Esophagus squamous epithelium (tissue), 5 donors: ENCODE results near the gene RELT. TPM values are rescaled to one million over a fixed set of nuclear protein-coding genes. Genes with fewer than 3 reads are reported as not detected.

Experiments
- DNase-seq: peaks from one replicate; lab custom pipeline; 2025; lab: John Stamatoyannopoulos, UW
- H3K27ac ChIP-seq, 4 donors: fragments of 200-600 bp; sonication (generic); one replicate each; pipeline ENCODE4 v1.5.1; 2016 to 2019; ENCODE audit warnings: mild to moderate bottlenecking in 1 of 4
- H3K27me3 ChIP-seq, 4 donors: fragments of 200-600 bp; sonication (generic); 1 replicate in 3 of 4; 2 replicates in 1 of 4; pipeline versions ENCODE4 v1.5.1 to v1.6.0; 2017 to 2021; ENCODE audit warnings: antibody characterized with exemption in 1 of 4
- H3K36me3 ChIP-seq, 3 donors: fragments of 200-600 bp; sonication (generic); one replicate each; pipeline ENCODE4 v1.5.1; 2016 to 2019
- H3K4me1 ChIP-seq, 3 donors: fragments of 200-600 bp; sonication (generic); one replicate each; pipeline ENCODE4 v1.5.1; 2017 to 2019
- H3K4me3 ChIP-seq, 4 donors: fragments of 200-600 bp; sonication (generic); 1 replicate in 3 of 4; 2 replicates in 1 of 4; pipeline ENCODE4 v1.5.1; 2016 to 2019; ENCODE audit warnings: mild to moderate bottlenecking in 2 of 4, moderate library complexity in 1 of 4
- H3K9me3 ChIP-seq, 3 donors: fragments of 200-600 bp; sonication (generic); one replicate each; pipeline ENCODE4 v1.5.1; 2016 to 2019
- POLR2A ChIP-seq, 4 donors: fragments of 450-650 bp; IDR thresholded peaks; one replicate each; pipeline ENCODE4 v1.6.1; 2017; ENCODE audit warnings: antibody characterized with exemption in 4 of 4, mild to moderate bottlenecking in 4 of 4, moderate library complexity in 3 of 4
- WGBS, 2 donors: methylation state at CpG; one replicate each; pipeline ENCODE4 v1.1.5; 2018; 5-methylcytosine and 5-hydroxymethylcytosine counted together
- intact Hi-C: fragments of 100-400 bp; cut with DNase I; formaldehyde crosslinking; loops from one replicate; pipeline ENCODE4 v1.15.0; 2022
- total RNA-seq, 4 donors: library from RNA; depleted of rRNA; stranded (reverse); fragments of >200 nt; gene quantifications; one replicate each; pipeline ENCODE4 v1.1.0, GENCODE V29; 2016
- TF ChIP-seq, protein P1 (sequence below), 6 experiments: fragments of 450-650 bp in 4 of 6; fragments of 200-600 bp in 2 of 6; sonication (generic) in 2 of 6; IDR thresholded peaks; one replicate each; pipeline ENCODE4 v1.5.1; 2016 to 2019; ENCODE audit warnings: antibody characterized with exemption in 6 of 6, mild to moderate bottlenecking in 4 of 6, moderate library complexity in 4 of 6
- donor health status: DM: yes; HTN: yes; CAD: no.

The RELT gene
- total RNA-seq, 4 donors from 2014 or later = 3.7 to 8.8 (median 5.3) TPM

DNA sequence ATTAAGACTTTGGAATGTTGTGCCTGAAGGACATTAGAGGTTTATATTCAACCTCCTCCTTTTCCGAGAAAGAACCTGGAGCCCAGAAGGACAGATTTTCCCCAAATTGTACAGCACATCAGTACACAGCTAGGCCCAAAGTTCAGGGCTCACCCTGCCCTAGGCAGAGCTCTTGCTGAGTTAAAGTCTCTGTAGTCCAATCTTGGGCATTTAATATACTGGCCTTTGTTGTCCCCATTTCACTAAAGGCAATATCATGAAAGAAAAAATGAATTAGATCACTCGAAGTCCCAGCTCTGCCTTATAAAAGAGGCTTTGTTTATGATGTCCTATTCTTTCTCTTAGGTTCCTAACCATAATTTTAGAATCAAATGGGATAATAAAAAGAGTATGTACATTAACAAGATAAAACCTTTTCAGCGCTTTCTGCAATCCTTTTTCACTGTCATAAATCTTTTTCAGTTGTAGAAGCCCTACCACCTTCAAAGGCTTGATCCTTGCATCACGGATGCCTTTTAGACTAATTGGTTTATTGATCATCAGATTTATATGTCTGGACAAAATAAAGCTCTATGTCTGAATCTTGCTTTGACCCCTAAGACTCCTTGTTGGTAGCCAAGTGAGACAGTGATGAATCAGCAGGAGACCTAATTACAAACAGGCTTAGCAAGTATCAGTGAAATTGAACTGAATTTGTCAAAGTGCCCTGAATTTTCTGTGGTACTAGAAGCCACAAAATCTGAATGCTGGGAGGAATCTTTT is 39.8 kb downstream of the RELT start:
- Histone ChIP-seq H3K4me1 (peaks cover 6 to 35% (median 9%) of the 10 kb centered on the region in 3 donors), H3K9me3 (no peaks in the 10 kb centered on the region), H3K27me3 (no peaks in the 10 kb centered on the region), H3K27ac (peak overlapping the region in 2 of 4 donors; percentile 5 to 51), H3K36me3 (peaks cover 0 to 30% (median 0%) of the 10 kb centered on the region in 3 donors), H3K4me3 (no peak overlapping the region)
- intact Hi-C loops = no loop called here
- DNase-seq = no peak
- TF ChIP-seq POLR2A (IDR thresholded peaks at IDR 0.05) = no peak
- TF ChIP-seq, protein P1, sequence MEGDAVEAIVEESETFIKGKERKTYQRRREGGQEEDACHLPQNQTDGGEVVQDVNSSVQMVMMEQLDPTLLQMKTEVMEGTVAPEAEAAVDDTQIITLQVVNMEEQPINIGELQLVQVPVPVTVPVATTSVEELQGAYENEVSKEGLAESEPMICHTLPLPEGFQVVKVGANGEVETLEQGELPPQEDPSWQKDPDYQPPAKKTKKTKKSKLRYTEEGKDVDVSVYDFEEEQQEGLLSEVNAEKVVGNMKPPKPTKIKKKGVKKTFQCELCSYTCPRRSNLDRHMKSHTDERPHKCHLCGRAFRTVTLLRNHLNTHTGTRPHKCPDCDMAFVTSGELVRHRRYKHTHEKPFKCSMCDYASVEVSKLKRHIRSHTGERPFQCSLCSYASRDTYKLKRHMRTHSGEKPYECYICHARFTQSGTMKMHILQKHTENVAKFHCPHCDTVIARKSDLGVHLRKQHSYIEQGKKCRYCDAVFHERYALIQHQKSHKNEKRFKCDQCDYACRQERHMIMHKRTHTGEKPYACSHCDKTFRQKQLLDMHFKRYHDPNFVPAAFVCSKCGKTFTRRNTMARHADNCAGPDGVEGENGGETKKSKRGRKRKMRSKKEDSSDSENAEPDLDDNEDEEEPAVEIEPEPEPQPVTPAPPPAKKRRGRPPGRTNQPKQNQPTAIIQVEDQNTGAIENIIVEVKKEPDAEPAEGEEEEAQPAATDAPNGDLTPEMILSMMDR (IDR thresholded peaks at IDR 0.05) = no peak
- 85 to 95% methylated on average over 4 of the region's 4 CpGs for WGBS, 2 donors

DNA sequence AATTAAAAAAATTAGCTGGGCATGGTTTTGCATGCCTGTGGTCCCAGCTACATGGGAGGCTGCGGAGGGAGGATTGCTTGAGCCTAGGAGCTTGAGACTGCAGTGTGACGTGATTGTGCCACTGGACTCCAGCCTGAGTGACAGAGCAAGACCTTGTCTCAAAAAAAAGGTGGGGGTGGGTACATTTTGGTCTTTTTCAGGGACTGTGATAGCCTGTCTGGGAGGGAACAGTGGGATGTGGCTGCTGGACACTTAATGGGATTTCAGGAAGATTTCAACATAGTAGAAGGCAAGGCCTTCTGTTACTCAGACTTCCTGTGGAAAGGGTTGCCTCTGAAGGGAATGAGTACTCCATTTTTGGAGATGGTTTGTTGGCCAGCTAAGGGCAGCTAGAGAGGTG is 40.6 kb downstream of the RELT start:
- peak overlapping the region in 1 of 4 donors; percentile 51 for H3K27ac ChIP-seq
- H3K9me3 ChIP-seq = no peaks in the 10 kb centered on the region
- peaks cover 6 to 35% (median 9%) of the 10 kb centered on the region in 3 donors for H3K4me1 ChIP-seq
- H3K4me3 ChIP-seq = no peak overlapping the region
- intact Hi-C loops = no loop called here
- peaks cover 0 to 24% (median 0%) of the 10 kb centered on the region in 3 donors for H3K36me3 ChIP-seq
- no peak for DNase-seq
- no peak for TF ChIP-seq POLR2A (IDR thresholded peaks at IDR 0.05)
- TF ChIP-seq, protein P1 (IDR thresholded peaks at IDR 0.05) = no peak
- no peaks in the 10 kb centered on the region for H3K27me3 ChIP-seq
- WGBS, 2 donors = 83 to 100% methylated on average over 1 to 2 of the region's 2 CpGs

DNA sequence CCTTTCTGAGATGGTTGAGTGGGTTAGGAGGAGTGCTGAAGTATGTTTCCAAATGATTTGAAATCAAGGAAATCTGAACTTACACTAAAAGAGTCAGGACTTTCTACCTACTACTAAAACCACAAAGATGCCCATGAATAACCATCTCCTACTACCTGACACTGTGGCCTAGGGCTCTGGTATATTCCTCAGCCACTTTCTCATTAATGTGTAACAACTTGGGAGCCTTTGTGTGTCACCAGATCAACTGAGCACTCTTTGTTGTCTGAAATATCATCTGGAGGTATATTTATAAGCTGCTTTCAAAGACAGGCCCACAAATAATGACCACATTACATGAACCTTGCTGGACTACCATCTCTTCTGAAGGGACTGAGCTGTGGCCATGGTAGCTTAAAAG is 43.9 kb downstream of the RELT start:
- intact Hi-C loops = loop anchor here (5.0 kb wide), 1 partner anchor 242 kb away; no protein-coding TSS in a partner anchor
- H3K27ac ChIP-seq = no peak overlapping the region
- DNase-seq = no peak
- peaks cover 0 to 24% (median 0%) of the 10 kb centered on the region in 3 donors for H3K36me3 ChIP-seq
- H3K27me3 ChIP-seq = no peaks in the 10 kb centered on the region
- H3K9me3 ChIP-seq = no peaks in the 10 kb centered on the region
- TF ChIP-seq, protein P1 (IDR thresholded peaks at IDR 0.05) = no peak
- no peak for TF ChIP-seq POLR2A (IDR thresholded peaks at IDR 0.05)
- no peak overlapping the region for H3K4me3 ChIP-seq
- H3K4me1 ChIP-seq = peaks cover 4 to 19% (median 6%) of the 10 kb centered on the region in 3 donors

DNA sequence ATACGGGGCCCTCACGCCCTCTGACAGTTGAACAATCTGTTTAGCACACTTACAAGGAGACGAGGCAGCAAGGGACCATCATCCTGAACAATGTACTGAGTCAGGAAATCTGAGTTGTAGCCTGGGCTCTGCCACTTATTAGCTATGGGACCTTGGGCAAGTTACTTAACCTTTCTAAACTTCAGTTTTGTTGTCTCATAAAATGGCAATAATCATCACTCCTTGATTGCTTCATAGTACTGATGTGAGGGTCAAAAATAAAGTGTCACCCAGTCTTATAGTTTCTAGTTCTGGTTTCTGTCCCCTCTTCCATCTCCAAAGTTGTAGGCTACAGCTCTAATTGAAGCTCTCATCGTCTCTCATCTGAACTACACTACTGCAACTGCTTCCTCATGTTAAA is 46.7 kb downstream of the RELT start:
- TF ChIP-seq POLR2A (IDR thresholded peaks at IDR 0.05) = no peak
- TF ChIP-seq, protein P1 (IDR thresholded peaks at IDR 0.05) = no peak
- Histone ChIP-seq H3K4me1 (no peaks in the 10 kb centered on the region), H3K9me3 (no peaks in the 10 kb centered on the region), H3K4me3 (no peak overlapping the region), H3K27me3 (no peaks in the 10 kb centered on the region), H3K27ac (no peak overlapping the region), H3K36me3 (peaks cover 0 to 21% (median 0%) of the 10 kb centered on the region in 3 donors)
- no peak for DNase-seq
- WGBS, 2 donors = 89 to 95% methylated on average over 4 of the region's 4 CpGs
- intact Hi-C loops = loop anchor here (5.0 kb wide), 1 partner anchor 239 kb away; no protein-coding TSS in a partner anchor

DNA sequence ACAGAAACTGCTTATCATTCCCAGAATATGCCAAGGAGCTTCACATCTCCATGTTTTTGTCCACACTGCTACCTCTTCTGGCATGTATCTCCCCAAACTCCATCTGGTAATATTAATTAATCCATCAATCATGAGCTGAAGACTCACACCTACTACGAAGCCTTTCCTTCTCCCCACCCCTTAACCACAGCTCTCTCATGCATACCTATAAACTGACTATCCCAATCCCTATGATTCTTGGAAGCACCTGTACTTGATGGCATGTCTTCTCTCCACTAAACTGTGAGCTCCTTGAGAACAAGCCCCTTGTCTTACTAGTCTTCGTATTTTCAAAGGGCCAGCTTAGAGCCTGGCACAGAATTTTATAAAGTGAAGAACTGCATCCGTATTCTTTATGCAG is 47.3 kb downstream of the RELT start:
- 83 to 90% methylated on average over 3 of the region's 3 CpGs for WGBS, 2 donors
- no peaks in the 10 kb centered on the region for H3K9me3 ChIP-seq
- TF ChIP-seq, protein P1 (IDR thresholded peaks at IDR 0.05) = no peak
- TF ChIP-seq POLR2A (IDR thresholded peaks at IDR 0.05) = no peak
- intact Hi-C loops = loop anchor here (5.0 kb wide), 1 partner anchor 239 kb away; no protein-coding TSS in a partner anchor
- no peak overlapping the region for H3K27ac ChIP-seq
- no peak overlapping the region for H3K4me3 ChIP-seq
- H3K27me3 ChIP-seq = no peaks in the 10 kb centered on the region
- no peak for DNase-seq
- H3K36me3 ChIP-seq = peaks cover 0 to 15% (median 0%) of the 10 kb centered on the region in 3 donors
- H3K4me1 ChIP-seq = no peaks in the 10 kb centered on the region
